Gastrocnemius medialis (tissue), 4 donors: ENCODE results near the gene MYT1. TPM values are rescaled to one million over a fixed set of nuclear protein-coding genes. Genes with fewer than 3 reads are reported as not detected.

Experiments used
- ATAC-seq, 2 donors: fragments of 150-250 bp; one replicate each; pipeline ENCODE4 v1.9.1; 2016
- DNase-seq, 2 donors: peaks; one replicate each; pipeline ENCODE4 v3.0.0-alpha.2; 2019
- H3K27ac ChIP-seq, 4 donors: fragments of 200-600 bp; sonication (generic); 1 replicate in 1 of 4; 2 replicates in 3 of 4; pipeline ENCODE4 v1.5.1; 2016 to 2018; ENCODE audit warnings: mild to moderate bottlenecking in 2 of 4, moderate library complexity in 1 of 4
- H3K27me3 ChIP-seq, 3 donors: fragments of 200-600 bp; sonication (generic) in 2 of 3; 1 replicate in 1 of 3; 2 replicates in 2 of 3; pipeline versions ENCODE4 v1.5.1 to v1.6.0; 2016 to 2019; ENCODE audit warnings: mild to moderate bottlenecking in 1 of 3, moderate library complexity in 1 of 3
- H3K36me3 ChIP-seq, 2 donors: fragments of 200-600 bp; sonication (generic) in 1 of 2; one replicate each; pipeline ENCODE4 v1.5.1; 2017 to 2018
- H3K4me1 ChIP-seq, 2 donors: fragments of 200-600 bp; sonication (generic) in 1 of 2; one replicate each; pipeline ENCODE4 v1.5.1; 2016 to 2017; ENCODE audit warnings: mild to moderate bottlenecking in 2 of 2
- H3K4me3 ChIP-seq, 4 donors: fragments of 200-600 bp; sonication (generic) in 3 of 4; 1 replicate in 1 of 4; 2 replicates in 3 of 4; pipeline ENCODE4 v1.5.1; 2016 to 2019; ENCODE audit warnings: mild to moderate bottlenecking in 2 of 4
- H3K9me3 ChIP-seq, 3 donors: fragments of 200-600 bp; sonication (generic) in 2 of 3; 1 replicate in 1 of 3; 2 replicates in 2 of 3; pipeline ENCODE4 v1.5.1; 2016 to 2019
- CTCF ChIP-seq, 5 experiments: fragments of 450-650 bp in 3 of 5; fragments of 200-600 bp in 2 of 5; sonication (generic) in 2 of 5; IDR thresholded peaks in 4 of 5; conservative IDR thresholded peaks in 1 of 5; 1 replicate in 4 of 5; 2 replicates in 1 of 5; pipeline ENCODE4 v1.5.1; 2016 to 2019; ENCODE audit warnings: antibody characterized with exemption in 5 of 5, mild to moderate bottlenecking in 3 of 5, moderate library complexity in 3 of 5
- POLR2A ChIP-seq, 2 donors: fragments of 450-650 bp; IDR thresholded peaks; one replicate each; pipeline ENCODE4 v1.6.1; 2017; ENCODE audit warnings: antibody characterized with exemption in 2 of 2, mild to moderate bottlenecking in 2 of 2, moderate library complexity in 2 of 2
- in situ Hi-C, 4 donors: fragments of 200-750 bp; cut with MboI; loops; one replicate each; pipeline versions ENCODE4 v1.15.0 to v1.8.0; 2017; ENCODE audit warnings: low sequenced_read_pairs in 4 of 4
- intact Hi-C: fragments of 100-400 bp; cut with DNase I; formaldehyde crosslinking; loops from one replicate; pipeline ENCODE4 v1.15.1; 2023; ENCODE audit warnings: low total_unique reads
- total RNA-seq, 4 donors: library from RNA; depleted of rRNA; stranded (reverse); fragments of >200 nt; gene quantifications; one replicate each; pipeline versions ENCODE4 v1.1.0 to v1.2.3, GENCODE V29; 2016

Gene MYT1
- total RNA-seq, 4 donors from 2014 or later: not detected

DNA sequence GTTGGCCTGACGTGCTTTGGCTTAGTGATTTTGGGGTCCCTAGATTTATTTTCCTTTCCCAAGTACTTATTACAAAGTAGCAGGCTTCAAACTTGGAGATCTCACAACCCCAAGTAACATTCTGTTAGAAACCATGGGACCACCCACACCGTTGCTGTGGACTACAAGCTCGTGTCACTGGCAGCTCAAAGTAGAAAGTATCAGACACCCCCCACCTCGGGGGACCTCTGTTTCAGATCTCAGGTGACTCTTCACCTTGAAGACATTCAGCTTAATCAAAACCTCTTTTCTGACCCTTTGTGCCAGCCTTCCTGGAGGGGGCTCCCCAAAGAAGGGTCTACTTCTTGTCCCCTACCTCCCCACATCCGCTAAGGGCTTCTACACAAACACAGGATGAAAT lies 15.7 kb upstream of the MYT1 start:
- no peak for DNase-seq
- H3K27ac ChIP-seq: no peak overlapping the region
- H3K9me3 ChIP-seq: no peaks in the 10 kb centered on the region
- TF ChIP-seq POLR2A (IDR thresholded peaks at IDR 0.05): no peak
- no peak for TF ChIP-seq CTCF (IDR thresholded peaks at IDR 0.05 in 4 of 5, conservative IDR thresholded peaks at IDR 0.05 in 1 of 5)
- H3K27me3 ChIP-seq: peaks cover 0 to 5% (median 3%) of the 10 kb centered on the region in 3 donors
- no peak for ATAC-seq
- intact Hi-C loops: no loop called here
- H3K4me1 ChIP-seq: no peaks in the 10 kb centered on the region
- no peak overlapping the region for H3K4me3 ChIP-seq
- in situ Hi-C loops: no loop called here
- H3K36me3 ChIP-seq: no peaks in the 10 kb centered on the region

- H3K4me1 ChIP-seq: no peaks in the 10 kb centered on the region
- no peak for DNase-seq
- no peaks in the 10 kb centered on the region for H3K9me3 ChIP-seq
- TF ChIP-seq CTCF (IDR thresholded peaks at IDR 0.05 in 4 of 5, conservative IDR thresholded peaks at IDR 0.05 in 1 of 5): no peak
- TF ChIP-seq POLR2A (IDR thresholded peaks at IDR 0.05): no peak
- intact Hi-C loops: no loop called here
- no peak overlapping the region for H3K27ac ChIP-seq
- ATAC-seq: no peak
- no peaks in the 10 kb centered on the region for H3K36me3 ChIP-seq
- H3K27me3 ChIP-seq: peaks cover 0 to 5% (median 3%) of the 10 kb centered on the region in 3 donors
- in situ Hi-C loops: no loop called here
- no peak overlapping the region for H3K4me3 ChIP-seq
Measured at GRCh38 chr20:64149141-64149540, 15.1 kb upstream of the MYT1 start.

GRCh38 chr20:64149809-64150560 lies 14.3 kb upstream of the MYT1 start:
- Histone ChIP-seq H3K4me3 (no peak overlapping the region), H3K27me3 (peaks cover 0 to 5% (median 3%) of the 10 kb centered on the region in 3 donors), H3K9me3 (no peaks in the 10 kb centered on the region)

DNA sequence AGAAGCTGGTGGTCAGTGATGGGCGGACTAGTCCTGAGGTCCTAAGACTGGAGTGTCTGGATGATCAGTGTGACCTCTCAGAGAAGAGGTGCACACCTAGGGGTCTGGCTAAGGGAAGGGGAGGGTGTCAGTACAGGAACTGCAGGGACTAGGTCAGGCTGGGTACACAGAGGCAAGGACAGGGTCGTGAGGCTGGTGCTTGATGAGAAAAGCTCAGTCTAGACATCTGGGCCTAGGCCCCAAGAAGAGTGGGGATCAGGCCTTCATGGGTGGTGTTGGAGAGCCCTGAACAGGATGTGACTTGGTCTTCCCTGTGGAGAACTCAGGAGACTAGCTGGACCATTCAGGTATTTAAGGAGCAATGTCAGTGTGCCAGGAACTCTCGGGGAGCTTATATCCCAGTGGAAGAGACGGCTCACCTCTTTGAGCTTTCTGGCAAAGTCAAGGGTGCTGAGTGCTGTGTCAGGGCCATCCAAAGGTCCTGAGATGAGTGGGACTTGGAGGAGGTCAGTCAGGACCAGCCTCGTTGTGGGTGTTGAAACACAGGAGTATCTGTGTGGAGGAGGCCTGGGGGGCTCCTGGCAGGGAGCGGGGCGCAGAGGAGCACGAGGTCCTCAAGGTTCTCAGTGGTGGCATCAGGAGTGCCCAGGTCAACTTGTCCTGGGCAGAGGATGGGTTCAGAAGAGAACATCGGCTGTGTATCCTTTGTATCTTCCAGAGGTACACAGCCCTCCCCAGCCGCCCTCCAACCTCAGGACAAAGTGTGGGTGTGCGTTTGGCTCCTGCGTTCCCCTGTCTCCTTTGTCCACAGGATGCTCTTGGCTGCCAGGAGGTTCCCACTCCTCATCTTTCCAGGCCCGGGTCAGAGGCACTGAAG lies 13.3 kb upstream of the MYT1 start:
- Histone ChIP-seq H3K27me3 (peaks cover 0 to 3% (median 2%) of the 10 kb centered on the region in 3 donors), H3K4me1 (no peaks in the 10 kb centered on the region), H3K27ac (no peak overlapping the region), H3K9me3 (no peaks in the 10 kb centered on the region), H3K4me3 (no peak overlapping the region), H3K36me3 (no peaks in the 10 kb centered on the region)
- intact Hi-C loops (no loop called here), in situ Hi-C loops (no loop called here)
- no peak for DNase-seq
- no peak for ATAC-seq
- TF ChIP-seq POLR2A (IDR thresholded peaks at IDR 0.05): no peak
- TF ChIP-seq CTCF (IDR thresholded peaks at IDR 0.05 in 4 of 5, conservative IDR thresholded peaks at IDR 0.05 in 1 of 5): no peak

More at GRCh38 chr20:64149809-64150560, 14.3 kb upstream of the MYT1 start:
- in situ Hi-C loops (no loop called here), intact Hi-C loops (no loop called here)
- no peak for DNase-seq
- Histone ChIP-seq H3K36me3 (no peaks in the 10 kb centered on the region), H3K4me1 (no peaks in the 10 kb centered on the region), H3K27ac (no peak overlapping the region)
- TF ChIP-seq CTCF (IDR thresholded peaks at IDR 0.05 in 4 of 5, conservative IDR thresholded peaks at IDR 0.05 in 1 of 5): no peak
- TF ChIP-seq POLR2A (IDR thresholded peaks at IDR 0.05): no peak
- ATAC-seq: no peak
